IMR-90 (cell line): Measurements from ENCODE around the gene PBX3. TPM values are rescaled to one million over a fixed set of nuclear protein-coding genes. Genes with fewer than 3 reads are reported as not detected.

Experiments
- ATAC-seq: fragments of 200-7000 bp; cut with Tn5 transposase; 2 replicates; pipeline ENCODE4 v1.9.1; 2020; ENCODE audit warnings: low read depth, mild to moderate bottlenecking, moderate library complexity
- BruUV-seq: library from RNA; stranded (reverse); fragments of 400-500 nt; replicated peaks from 2 replicates; lab custom pipeline; 2021; lab: Mats Ljungman, UMichigan
- CTCF ChIA-PET: fragments of 300-600 bp; formaldehyde crosslinking; extraction: SDS; loops from one replicate; lab custom pipeline; 2021; ENCODE audit warnings: antibody characterized with exemption; lab: Yijun Ruan, JAX
- POLR2A ChIA-PET: fragments of 300-600 bp; sonication (Branson Sonifier 250); formaldehyde crosslinking; loops from one replicate; lab custom pipeline; 2022; ENCODE audit warnings: antibody characterized with exemption; ENCODE audit not compliant: unreplicated experiment; lab: Charles Lee
- DNase-seq: peaks from one replicate; pipeline ENCODE4 v3.0.0; 2013
- H2AFZ ChIP-seq: replicated peaks from 2 replicates; pipeline ENCODE3; 2013; ENCODE audit warnings: low read length, mild to moderate bottlenecking; ENCODE audit not compliant: poor library complexity
- H2AK5ac ChIP-seq: 2 replicates; pipeline ENCODE4 v1.6.1; 2013; ENCODE audit warnings: low read depth, low read length, inconsistent platforms
- H2AK9ac ChIP-seq: replicated peaks from 2 replicates; pipeline ENCODE3; 2013; ENCODE audit warnings: mild to moderate bottlenecking, low read depth, low read length, moderate library complexity; ENCODE audit not compliant: poor library complexity
- H2BK120ac ChIP-seq: 2 replicates; pipeline ENCODE4 v1.6.1; 2013; ENCODE audit warnings: low read depth, low read length, inconsistent platforms
- H2BK15ac ChIP-seq: 3 replicates; pipeline ENCODE4 v1.6.1; 2013; ENCODE audit warnings: low read depth, low read length, inconsistent platforms
- H2BK20ac ChIP-seq: 2 replicates; pipeline ENCODE4 v1.6.1; 2013; ENCODE audit warnings: low read depth, mild to moderate bottlenecking, inconsistent platforms, low read length, moderate library complexity
- H2BK5ac ChIP-seq: 2 replicates; pipeline ENCODE4 v1.6.1; 2013; ENCODE audit warnings: mild to moderate bottlenecking, low read depth, low read length, inconsistent platforms; ENCODE audit not compliant: poor library complexity, severe bottlenecking
- H3K14ac ChIP-seq: replicated peaks from 2 replicates; pipeline ENCODE4 v1.6.1; 2013; ENCODE audit warnings: low read depth, low read length, inconsistent platforms
- H3K18ac ChIP-seq: 2 replicates; pipeline ENCODE4 v1.6.1; 2013; ENCODE audit warnings: low read depth, low read length, control low read depth
- H3K23ac ChIP-seq: 2 replicates; pipeline ENCODE4 v1.6.1; 2013; ENCODE audit warnings: low read depth, low read length, inconsistent platforms
- H3K27ac ChIP-seq: 2 replicates; pipeline ENCODE4 v1.5.1; 2013; ENCODE audit warnings: mild to moderate bottlenecking, control low read depth, low read length; ENCODE audit not compliant: insufficient read depth
- H3K27me3 ChIP-seq: 2 replicates; pipeline ENCODE4 v1.6.1; 2013; ENCODE audit warnings: low read length; ENCODE audit not compliant: control insufficient read depth, insufficient read depth
- H3K36me3 ChIP-seq: 2 replicates; pipeline ENCODE4 v1.6.1; 2013; ENCODE audit warnings: low read length, mixed read lengths; ENCODE audit not compliant: control insufficient read depth, insufficient read depth
- H3K4ac ChIP-seq: 2 replicates; pipeline ENCODE4 v1.6.1; 2013; ENCODE audit warnings: low read depth, low read length, inconsistent platforms
- H3K4me1 ChIP-seq: 2 replicates; pipeline ENCODE4 v1.6.1; 2013; ENCODE audit warnings: low read length, mixed read lengths; ENCODE audit not compliant: control insufficient read depth, insufficient read depth
- H3K4me2 ChIP-seq: 2 replicates; pipeline ENCODE4 v1.6.1; 2013; ENCODE audit warnings: low read depth, mild to moderate bottlenecking, control low read depth, low read length, moderate library complexity
- H3K4me3 ChIP-seq: 2 replicates; pipeline ENCODE4 v1.5.1; 2013; ENCODE audit warnings: low read depth, mild to moderate bottlenecking, control low read depth, low read length, moderate library complexity; ENCODE audit not compliant: insufficient read depth
- H3K56ac ChIP-seq: 2 replicates; pipeline ENCODE4 v1.6.1; 2013; ENCODE audit warnings: low read length, inconsistent platforms; ENCODE audit not compliant: insufficient read depth; ENCODE audit errors: extremely low read depth
- H3K79me1 ChIP-seq, 2 experiments: 2 replicates each; pipeline ENCODE4 v1.6.1; 2013; ENCODE audit warnings: low read length in 2 of 2, inconsistent platforms in 1 of 2, low read depth in 1 of 2
- H3K9ac ChIP-seq: 2 replicates; pipeline ENCODE4 v1.6.1; 2013; ENCODE audit warnings: low read depth, low read length, control low read depth
- H3K9me1 ChIP-seq: 2 replicates; pipeline ENCODE4 v1.6.1; 2013; ENCODE audit warnings: low read length, inconsistent platforms; ENCODE audit not compliant: insufficient read depth
- H3K9me3 ChIP-seq: 2 replicates; pipeline ENCODE4 v1.6.1; 2013; ENCODE audit warnings: low read length; ENCODE audit not compliant: control insufficient read depth, insufficient read depth
- H4K20me1 ChIP-seq: 2 replicates; pipeline ENCODE4 v1.6.1; 2013; ENCODE audit warnings: low read length, inconsistent platforms; ENCODE audit not compliant: insufficient read depth
- H4K5ac ChIP-seq: 2 replicates; pipeline ENCODE4 v1.6.1; 2013; ENCODE audit warnings: mild to moderate bottlenecking, low read depth, low read length, control low read depth
- H4K8ac ChIP-seq, 2 experiments: 2 replicates each; pipeline ENCODE4 v1.6.1; 2013; ENCODE audit warnings: low read depth in 2 of 2, low read length in 2 of 2, control low read depth in 1 of 2, inconsistent platforms in 1 of 2
- H4K91ac ChIP-seq: 2 replicates; pipeline ENCODE4 v1.6.1; 2013; ENCODE audit warnings: low read depth, low read length, inconsistent platforms; ENCODE audit not compliant: insufficient read depth
- BHLHE40 ChIP-seq: fragments of 150-350 bp; IDR thresholded peaks from 2 replicates; pipeline ENCODE4 v1.6.1; 2016; ENCODE audit warnings: mild to moderate bottlenecking, low read depth, low read length
- CEBPB ChIP-seq: IDR thresholded peaks from 2 replicates; pipeline ENCODE4 v1.6.1; 2012; ENCODE audit warnings: low read depth, low read length, improper control_type of control experiment
- CHD1 ChIP-seq: IDR thresholded peaks from 2 replicates; pipeline ENCODE4 v1.6.1; 2012; ENCODE audit warnings: low read depth, low read length, improper control_type of control experiment
- FOS ChIP-seq: fragments of 150-350 bp; IDR thresholded peaks from 2 replicates; pipeline ENCODE4 v1.6.1; 2016; ENCODE audit warnings: low read depth, low read length
- MAFK ChIP-seq: IDR thresholded peaks from 2 replicates; pipeline ENCODE4 v1.6.1; 2012; ENCODE audit warnings: low read depth, low read length, improper control_type of control experiment
- MAZ ChIP-seq: IDR thresholded peaks from 2 replicates; pipeline ENCODE4 v1.6.1; 2012; ENCODE audit warnings: low read depth, mild to moderate bottlenecking, low read length, improper control_type of control experiment, moderate library complexity, borderline replicate concordance
- MXI1 ChIP-seq: IDR thresholded peaks from 2 replicates; pipeline ENCODE4 v1.6.1; 2012; ENCODE audit warnings: low read depth, mild to moderate bottlenecking, low read length, moderate library complexity, borderline replicate concordance
- NFE2L2 ChIP-seq: fragments of 150-350 bp; IDR thresholded peaks from 2 replicates; pipeline ENCODE4 v1.6.1; 2016; ENCODE audit warnings: low read depth, mild to moderate bottlenecking, low read length
- POLR2A ChIP-seq: IDR thresholded peaks from 2 replicates; pipeline ENCODE4 v1.6.1; 2012; ENCODE audit warnings: mild to moderate bottlenecking, low read depth, low read length
- RAD21 ChIP-seq: IDR thresholded peaks from 2 replicates; pipeline ENCODE4 v1.6.1; 2012; ENCODE audit warnings: low read length, improper control_type of control experiment
- RCOR1 ChIP-seq: IDR thresholded peaks from 2 replicates; pipeline ENCODE4 v1.6.1; 2012; ENCODE audit warnings: mild to moderate bottlenecking, low read length, improper control_type of control experiment; ENCODE audit not compliant: insufficient replicate concordance
- RFX5 ChIP-seq: IDR thresholded peaks from 2 replicates; pipeline ENCODE4 v1.8.0; 2012; ENCODE audit warnings: low read depth, mild to moderate bottlenecking, low read length, moderate library complexity
- SMC3 ChIP-seq: fragments of 150-350 bp; IDR thresholded peaks from 2 replicates; pipeline ENCODE4 v1.6.1; 2016; ENCODE audit warnings: low read depth, mild to moderate bottlenecking, antibody characterized with exemption, low read length, moderate library complexity
- dilution Hi-C: fragments of 300-500 bp; cut with HindIII; formaldehyde crosslinking; loops from one replicate; pipeline ENCODE4 v1.14.3; 2018; ENCODE audit warnings: low sequenced_read_pairs; ENCODE audit not compliant: unreplicated experiment
- in situ Hi-C: fragments of 300-500 bp; cut with MboI; formaldehyde crosslinking; loops from 3 replicates; pipeline ENCODE4 v1.14.3; 2019; ENCODE audit warnings: low sequenced_read_pairs, inconsistent platforms, mixed read lengths
- intact Hi-C: fragments of 100-400 bp; cut with micrococcal nuclease; formaldehyde crosslinking; loops from 2 replicates; pipeline ENCODE4 v1.10.0; 2022
- polyA plus RNA-seq, 3 experiments: library from polyadenylated mRNA; depleted of rRNA; stranded (reverse); fragments of >200 nt; gene quantifications; 2 replicates each; pipeline ENCODE4 v1.2.3, GENCODE V29; 2012; ENCODE audit warnings: low replicate concordance in 1 of 3
- total RNA-seq: library from RNA; depleted of rRNA; stranded (reverse); fragments of >200 nt; gene quantifications from 2 replicates; pipeline ENCODE4 v1.2.3, GENCODE V29; 2012
- TF ChIP-seq, protein P1 (sequence below): fragments of 150-350 bp; IDR thresholded peaks from 2 replicates; pipeline ENCODE4 v1.6.1; 2017; ENCODE audit warnings: mild to moderate bottlenecking, antibody characterized with exemption, low read length, low read depth
- TF ChIP-seq, protein P2 (sequence below): conservative IDR thresholded peaks from 2 replicates; pipeline ENCODE4 v1.5.1; 2012; ENCODE audit warnings: mild to moderate bottlenecking, low read depth, low read length, improper control_type of control experiment
- TF ChIP-seq, protein P3 (sequence below): fragments of 150-350 bp; IDR thresholded peaks from 2 replicates; pipeline ENCODE4 v1.6.1; 2016; ENCODE audit warnings: low read depth, mild to moderate bottlenecking, low read length, moderate library complexity, borderline replicate concordance

The PBX3 gene
- total and polyA plus RNA-seq, 2 of the 4 experiments (the other 2 are of a cell fraction), result 12.0 to 15.6 TPM

DNA sequence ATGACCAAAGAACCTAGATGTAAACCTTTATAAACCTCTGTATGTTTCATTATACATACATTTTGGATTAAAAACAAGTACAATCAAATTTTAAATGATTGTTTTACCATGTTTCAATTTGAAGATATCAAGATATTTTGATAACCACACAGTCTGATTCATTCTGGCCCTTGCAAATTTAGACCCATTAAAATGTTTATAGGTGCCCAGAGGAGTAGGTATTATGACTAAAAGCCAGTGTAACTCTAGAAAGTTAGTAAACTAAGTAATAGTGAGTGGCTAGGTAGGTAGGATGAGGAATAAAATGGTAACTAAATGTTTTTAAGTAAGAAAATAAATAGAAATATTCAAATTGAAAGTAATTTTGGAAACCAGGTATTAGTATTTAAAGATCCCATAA, 165.5 kb downstream of the PBX3 start:
- Histone ChIP-seq H2AK5ac (no peak overlapping the region), H3K9ac (no peak overlapping the region), H3K27ac (no peak overlapping the region), H2BK120ac (no peak overlapping the region), H3K4ac (no peak overlapping the region), H2AK9ac (no peak overlapping the region), H2AFZ (no peak overlapping the region), H4K8ac (no peak overlapping the region), H3K23ac (no peak overlapping the region), H2BK20ac (no peak overlapping the region), H2BK5ac (no peak overlapping the region), H4K91ac (no peak overlapping the region), H3K56ac (no peak overlapping the region), H4K5ac (no peak overlapping the region), H3K36me3 (no peaks in the 10 kb centered on the region), H3K9me1 (peaks cover 3% of the 10 kb centered on the region), H3K4me1 (peaks cover 3% of the 10 kb centered on the region; the same call in 1 of the 2 replicates), H3K4me3 (no peak overlapping the region), H3K27me3 (no peaks in the 10 kb centered on the region), H3K18ac (no peak overlapping the region), H3K79me1 (peaks cover 4 to 8% of the 10 kb centered on the region in 2 experiments; a peak in 3 of 4 replicates), H3K4me2 (no peak overlapping the region), H3K9me3 (no peaks in the 10 kb centered on the region), H4K20me1 (no peaks in the 10 kb centered on the region), H3K14ac (no peak overlapping the region), H2BK15ac (no peak overlapping the region)
- POLR2A ChIA-PET, result no interaction called here
- DNase-seq (no peak), ATAC-seq (no peak)
- in situ Hi-C loops (no loop called here), intact Hi-C loops (no loop called here), dilution Hi-C loops (no loop called here)
- no peak for TF ChIP-seq FOS
- TF ChIP-seq CHD1, result no peak
- no peak for TF ChIP-seq MAZ
- TF ChIP-seq NFE2L2, result no peak
- TF ChIP-seq, protein P1, sequence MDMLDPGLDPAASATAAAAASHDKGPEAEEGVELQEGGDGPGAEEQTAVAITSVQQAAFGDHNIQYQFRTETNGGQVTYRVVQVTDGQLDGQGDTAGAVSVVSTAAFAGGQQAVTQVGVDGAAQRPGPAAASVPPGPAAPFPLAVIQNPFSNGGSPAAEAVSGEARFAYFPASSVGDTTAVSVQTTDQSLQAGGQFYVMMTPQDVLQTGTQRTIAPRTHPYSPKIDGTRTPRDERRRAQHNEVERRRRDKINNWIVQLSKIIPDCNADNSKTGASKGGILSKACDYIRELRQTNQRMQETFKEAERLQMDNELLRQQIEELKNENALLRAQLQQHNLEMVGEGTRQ, result no peak
- TF ChIP-seq, protein P2, sequence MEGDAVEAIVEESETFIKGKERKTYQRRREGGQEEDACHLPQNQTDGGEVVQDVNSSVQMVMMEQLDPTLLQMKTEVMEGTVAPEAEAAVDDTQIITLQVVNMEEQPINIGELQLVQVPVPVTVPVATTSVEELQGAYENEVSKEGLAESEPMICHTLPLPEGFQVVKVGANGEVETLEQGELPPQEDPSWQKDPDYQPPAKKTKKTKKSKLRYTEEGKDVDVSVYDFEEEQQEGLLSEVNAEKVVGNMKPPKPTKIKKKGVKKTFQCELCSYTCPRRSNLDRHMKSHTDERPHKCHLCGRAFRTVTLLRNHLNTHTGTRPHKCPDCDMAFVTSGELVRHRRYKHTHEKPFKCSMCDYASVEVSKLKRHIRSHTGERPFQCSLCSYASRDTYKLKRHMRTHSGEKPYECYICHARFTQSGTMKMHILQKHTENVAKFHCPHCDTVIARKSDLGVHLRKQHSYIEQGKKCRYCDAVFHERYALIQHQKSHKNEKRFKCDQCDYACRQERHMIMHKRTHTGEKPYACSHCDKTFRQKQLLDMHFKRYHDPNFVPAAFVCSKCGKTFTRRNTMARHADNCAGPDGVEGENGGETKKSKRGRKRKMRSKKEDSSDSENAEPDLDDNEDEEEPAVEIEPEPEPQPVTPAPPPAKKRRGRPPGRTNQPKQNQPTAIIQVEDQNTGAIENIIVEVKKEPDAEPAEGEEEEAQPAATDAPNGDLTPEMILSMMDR, result no peak
- no peak for TF ChIP-seq MAFK
- no peak for TF ChIP-seq RAD21
- TF ChIP-seq CEBPB, result no peak
- TF ChIP-seq MXI1, result no peak
- TF ChIP-seq RCOR1, result no peak
- no peak for TF ChIP-seq BHLHE40
- TF ChIP-seq, protein P3, sequence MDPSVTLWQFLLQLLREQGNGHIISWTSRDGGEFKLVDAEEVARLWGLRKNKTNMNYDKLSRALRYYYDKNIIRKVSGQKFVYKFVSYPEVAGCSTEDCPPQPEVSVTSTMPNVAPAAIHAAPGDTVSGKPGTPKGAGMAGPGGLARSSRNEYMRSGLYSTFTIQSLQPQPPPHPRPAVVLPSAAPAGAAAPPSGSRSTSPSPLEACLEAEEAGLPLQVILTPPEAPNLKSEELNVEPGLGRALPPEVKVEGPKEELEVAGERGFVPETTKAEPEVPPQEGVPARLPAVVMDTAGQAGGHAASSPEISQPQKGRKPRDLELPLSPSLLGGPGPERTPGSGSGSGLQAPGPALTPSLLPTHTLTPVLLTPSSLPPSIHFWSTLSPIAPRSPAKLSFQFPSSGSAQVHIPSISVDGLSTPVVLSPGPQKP, result no peak
- TF ChIP-seq POLR2A, result no peak
- TF ChIP-seq SMC3, result no peak
- no peak for TF ChIP-seq RFX5
- no TSS peak for BruUV-seq
- CTCF ChIA-PET, result interaction anchor here (1.2 kb wide), 1 partner anchor 10 kb away, joined by 3 read pairs; no protein-coding TSS in a partner anchor
